NCI-H748 treated with DMSO at 0.1 percent for 48 hours (cell line): ENCODE measurements around the gene APBA1.

Source experiments
- DNase-seq: peaks from one replicate; lab custom pipeline; 2025; lab: John Stamatoyannopoulos, UW

Gene APBA1

GRCh38 chr9:69578026-69578425 is 94.1 kb downstream of the APBA1 start:
- no peak for DNase-seq

- DNase-seq: no peak
Measured at GRCh38 chr9:69577123-69577522, 95.0 kb downstream of the APBA1 start.

GRCh38 chr9:69574057-69574456 is 98.1 kb downstream of the APBA1 start:
- DNase-seq: no peak

GRCh38 chr9:69573651-69574050 is 98.5 kb downstream of the APBA1 start:
- no peak for DNase-seq

- DNase-seq: no peak
Measured at GRCh38 chr9:69572611-69573010, 99.6 kb downstream of the APBA1 start.

- DNase-seq: no peak
Measured at GRCh38 chr9:69571032-69571431, 101.1 kb downstream of the APBA1 start.

GRCh38 chr9:69569738-69570451 is 102.3 kb downstream of the APBA1 start:
- DNase-seq: no peak

- no peak for DNase-seq
Measured at GRCh38 chr9:69564557-69564956, 107.6 kb downstream of the APBA1 start.

- DNase-seq: no peak
Measured at GRCh38 chr9:69559126-69559525, 113.0 kb downstream of the APBA1 start.

- DNase-seq: no peak
Measured at GRCh38 chr9:69556707-69557106, 115.5 kb downstream of the APBA1 start.

GRCh38 chr9:69555802-69556201 is 116.4 kb downstream of the APBA1 start:
- no peak for DNase-seq

GRCh38 chr9:69554945-69555344 is 117.2 kb downstream of the APBA1 start:
- DNase-seq: no peak

GRCh38 chr9:69549310-69550202 is 122.6 kb downstream of the APBA1 start:
- peak; percentile 11 for DNase-seq

- no peak for DNase-seq
Measured at GRCh38 chr9:69548681-69549080, 123.5 kb downstream of the APBA1 start.

GRCh38 chr9:69546265-69546664 is 125.9 kb downstream of the APBA1 start:
- peak; percentile 62 for DNase-seq

- peak; percentile 25 for DNase-seq
Measured at GRCh38 chr9:69542942-69543704, 129.0 kb downstream of the APBA1 start.

GRCh38 chr9:69542058-69542457 is 130.1 kb downstream of the APBA1 start:
- DNase-seq: no peak

GRCh38 chr9:69535911-69536310 is 136.3 kb downstream of the APBA1 start:
- no peak for DNase-seq

- DNase-seq: no peak
Measured at GRCh38 chr9:69535286-69535832, 136.8 kb downstream of the APBA1 start.

- peak; percentile 28 for DNase-seq
Measured at GRCh38 chr9:69532396-69532795, 139.8 kb downstream of the APBA1 start.

GRCh38 chr9:69527454-69527853 is 144.7 kb downstream of the APBA1 start:
- DNase-seq: no peak

- no peak for DNase-seq
Measured at GRCh38 chr9:69526699-69527098, 145.5 kb downstream of the APBA1 start.
